Measurements from ENCODE around the gene KIAA1958.

Gene KIAA1958

GRCh38 chr9:112477330-112477729, 9.3 kb upstream of the KIAA1958 start:
- TF ChIP-seq EZH2phosphoT487 (IDR thresholded peaks at IDR 0.05; ENCODE audit: borderline replicate concordance): no peak
- TF ChIP-seq CTCF (conservative IDR thresholded peaks at IDR 0.05; ENCODE audit: low read length): no peak
- Histone ChIP-seq H3K79me2 (ENCODE audit: insufficient read depth, low read length) (no peaks in the 10 kb centered on the region), H3K4me2 (ENCODE audit: low read depth, low read length, poor library complexity, severe bottlenecking) (no peak overlapping the region), H3K27me3 (ENCODE audit: insufficient read depth, low read length, poor library complexity, severe bottlenecking) (no peaks in the 10 kb centered on the region), H3K9me2 (replicated peaks; ENCODE audit: low read depth, low read length) (no peaks in the 10 kb centered on the region), H2AFZ (ENCODE audit: low read length) (no peak overlapping the region), H3K9ac (ENCODE audit: low read depth, low read length, poor library complexity, severe bottlenecking) (no peak overlapping the region), H3K36me3 (ENCODE audit: insufficient read depth, low read length) (no peaks in the 10 kb centered on the region), H3K4me1 (ENCODE audit: insufficient read depth, low read length, poor library complexity, severe bottlenecking) (no peaks in the 10 kb centered on the region), H3K9me3 (ENCODE audit: insufficient read depth, low read depth, low read length) (peaks cover 8% of the 10 kb centered on the region; the same call in 1 of the 2 replicates), H3F3A (ENCODE audit: low read depth) (no peaks in the 10 kb centered on the region), H4K20me1 (ENCODE audit: insufficient read depth, low read length, poor library complexity, severe bottlenecking) (no peaks in the 10 kb centered on the region), H3K4me3 (ENCODE audit: low read length, poor library complexity, severe bottlenecking) (no peak overlapping the region)

- no peaks in the 10 kb centered on the region for H3K27me3 ChIP-seq (ENCODE audit: insufficient read depth, low read length, poor library complexity, severe bottlenecking)
- no peak overlapping the region for H3K4me2 ChIP-seq (ENCODE audit: low read depth, low read length, poor library complexity, severe bottlenecking)
- no peaks in the 10 kb centered on the region for H3K36me3 ChIP-seq (ENCODE audit: insufficient read depth, low read length)
- no peak overlapping the region for H2AFZ ChIP-seq (ENCODE audit: low read length)
- H3K9me3 ChIP-seq (ENCODE audit: insufficient read depth, low read depth, low read length): peaks cover 8% of the 10 kb centered on the region; the same call in 1 of the 2 replicates
- no peaks in the 10 kb centered on the region for H3K4me1 ChIP-seq (ENCODE audit: insufficient read depth, low read length, poor library complexity, severe bottlenecking)
- no peaks in the 10 kb centered on the region for H3K9me2 ChIP-seq (replicated peaks; ENCODE audit: low read depth, low read length)
- H4K20me1 ChIP-seq (ENCODE audit: insufficient read depth, low read length, poor library complexity, severe bottlenecking): no peaks in the 10 kb centered on the region
- TF ChIP-seq EZH2phosphoT487 (IDR thresholded peaks at IDR 0.05; ENCODE audit: borderline replicate concordance) (no peak), CTCF (conservative IDR thresholded peaks at IDR 0.05; ENCODE audit: low read length) (no peak)
- no peaks in the 10 kb centered on the region for H3F3A ChIP-seq (ENCODE audit: low read depth)
- no peak overlapping the region for H3K9ac ChIP-seq (ENCODE audit: low read depth, low read length, poor library complexity, severe bottlenecking)
- no peaks in the 10 kb centered on the region for H3K79me2 ChIP-seq (ENCODE audit: insufficient read depth, low read length)
- no peak overlapping the region for H3K4me3 ChIP-seq (ENCODE audit: low read length, poor library complexity, severe bottlenecking)
Measured at GRCh38 chr9:112479221-112479620, 7.4 kb upstream of the KIAA1958 start.

GRCh38 chr9:112484607-112485006, 2.0 kb upstream of the KIAA1958 start:
- no peak overlapping the region for H2AFZ ChIP-seq (ENCODE audit: low read length)
- no peaks in the 10 kb centered on the region for H3K9me3 ChIP-seq (ENCODE audit: insufficient read depth, low read depth, low read length)
- no peaks in the 10 kb centered on the region for H3K36me3 ChIP-seq (ENCODE audit: insufficient read depth, low read length)
- H3K79me2 ChIP-seq (ENCODE audit: insufficient read depth, low read length): peaks cover 37% of the 10 kb centered on the region
- no peak overlapping the region for H3K9ac ChIP-seq (ENCODE audit: low read depth, low read length, poor library complexity, severe bottlenecking)
- no peaks in the 10 kb centered on the region for H3F3A ChIP-seq (ENCODE audit: low read depth)
- no peaks in the 10 kb centered on the region for H3K27me3 ChIP-seq (ENCODE audit: insufficient read depth, low read length, poor library complexity, severe bottlenecking)
- peaks cover 26% of the 10 kb centered on the region for H3K4me1 ChIP-seq (ENCODE audit: insufficient read depth, low read length, poor library complexity, severe bottlenecking)
- H3K4me3 ChIP-seq (ENCODE audit: low read length, poor library complexity, severe bottlenecking): no peak overlapping the region
- H3K9me2 ChIP-seq (replicated peaks; ENCODE audit: low read depth, low read length): no peaks in the 10 kb centered on the region
- TF ChIP-seq EZH2phosphoT487 (IDR thresholded peaks at IDR 0.05; ENCODE audit: borderline replicate concordance) (no peak), CTCF (conservative IDR thresholded peaks at IDR 0.05; ENCODE audit: low read length) (no peak)
- H4K20me1 ChIP-seq (ENCODE audit: insufficient read depth, low read length, poor library complexity, severe bottlenecking): peaks cover 20% of the 10 kb centered on the region
- H3K4me2 ChIP-seq (ENCODE audit: low read depth, low read length, poor library complexity, severe bottlenecking): no peak overlapping the region
